Measurements from ENCODE around the gene DDO.

The DDO gene

DNA sequence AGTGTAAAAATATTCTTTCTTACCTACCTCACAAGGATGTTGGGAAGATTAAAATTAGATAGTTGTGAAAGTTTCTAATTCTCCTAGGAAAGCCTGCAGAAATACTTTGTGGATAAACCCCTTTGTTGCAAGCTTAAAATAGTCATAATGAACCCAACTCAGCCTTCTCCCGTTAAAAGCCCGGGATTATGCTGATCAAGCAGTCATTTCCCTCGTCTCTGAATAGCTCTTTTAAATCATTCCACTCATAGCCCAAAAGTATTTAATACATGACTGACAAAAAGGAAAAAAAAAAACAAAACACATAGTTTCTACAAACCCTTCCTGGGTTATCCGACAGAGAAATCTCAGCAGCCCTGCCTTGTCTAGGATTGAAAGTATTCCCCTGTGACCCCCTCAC is 46.3 kb downstream of the DDO start:
- no peak overlapping the region for H3K4me3 ChIP-seq (ENCODE audit: low read length)
- DNase-seq (ENCODE audit: low read depth): no peak
- TF ChIP-seq CTCF (conservative IDR thresholded peaks at IDR 0.05; ENCODE audit: low read length): no peak

DNA sequence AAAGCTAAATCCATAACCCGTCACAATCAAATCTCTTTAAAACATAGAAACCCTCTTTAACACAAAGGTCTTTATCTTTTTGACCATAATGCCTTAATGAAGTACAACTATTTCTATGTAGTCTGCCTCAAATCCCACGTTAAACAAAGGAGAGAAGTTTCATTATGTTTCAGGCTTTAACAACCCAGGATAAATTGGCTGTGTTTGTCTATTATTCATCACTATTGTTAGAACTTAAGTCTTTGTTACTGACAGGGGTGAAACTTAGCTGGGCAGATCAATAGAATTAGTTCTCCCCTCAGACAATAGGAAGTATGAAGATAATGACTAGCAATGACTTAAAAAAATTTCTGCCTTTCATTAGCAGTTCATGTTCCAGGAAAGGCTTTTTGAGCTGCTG is 47.1 kb downstream of the DDO start:
- no peak overlapping the region for H3K4me3 ChIP-seq (ENCODE audit: low read length)
- DNase-seq (ENCODE audit: low read depth): no peak
- no peak for TF ChIP-seq CTCF (conservative IDR thresholded peaks at IDR 0.05; ENCODE audit: low read length)

- no peak overlapping the region for H3K4me3 ChIP-seq (ENCODE audit: low read length)
- no peak for TF ChIP-seq CTCF (conservative IDR thresholded peaks at IDR 0.05; ENCODE audit: low read length)
- DNase-seq (ENCODE audit: low read depth): no peak
Measured at GRCh38 chr6:110367825-110368224, 47.5 kb downstream of the DDO start.

DNA sequence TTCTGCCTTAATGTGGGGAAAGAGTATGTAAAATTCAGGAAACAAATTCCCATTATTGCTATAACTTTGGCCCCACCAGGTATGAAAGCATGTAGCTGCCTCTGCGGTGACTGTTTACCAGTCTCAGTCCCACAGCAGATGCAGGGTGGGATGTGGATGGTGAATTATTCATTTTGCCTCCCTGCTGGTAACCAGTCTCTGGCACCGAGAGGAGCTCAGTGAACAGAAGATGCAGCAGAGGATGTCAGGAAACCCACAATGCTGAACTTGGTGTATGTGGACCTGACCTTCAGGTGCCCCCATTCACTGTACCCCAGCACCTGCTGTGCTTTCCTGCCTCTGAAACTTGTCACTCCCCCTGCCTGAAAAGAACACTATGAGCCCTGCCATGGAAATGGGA is 48.4 kb downstream of the DDO start:
- DNase-seq (ENCODE audit: low read depth): no peak
- no peak for TF ChIP-seq CTCF (conservative IDR thresholded peaks at IDR 0.05; ENCODE audit: low read length)
- no peak overlapping the region for H3K4me3 ChIP-seq (ENCODE audit: low read length)

DNA sequence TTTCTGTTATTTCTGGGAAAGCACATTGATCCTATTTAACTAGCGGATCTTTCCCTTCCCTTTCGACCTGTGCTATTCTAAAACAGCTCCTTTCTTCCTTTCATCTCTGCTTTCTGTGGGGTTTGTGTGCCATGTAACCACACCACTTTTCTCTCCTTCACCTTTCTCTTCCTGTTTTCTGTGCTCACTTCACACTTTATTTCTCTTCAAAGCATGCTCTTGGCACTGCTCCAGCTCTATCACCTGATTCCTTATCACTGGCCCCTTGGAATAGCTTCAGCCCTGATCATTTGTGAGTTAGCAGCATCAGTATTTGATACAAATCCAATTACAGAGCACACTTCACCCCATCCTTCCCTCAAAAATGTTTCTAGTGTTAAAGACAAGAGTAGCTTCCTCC is 49.1 kb downstream of the DDO start:
- no peak overlapping the region for H3K4me3 ChIP-seq (ENCODE audit: low read length)
- DNase-seq (ENCODE audit: low read depth): no peak
- TF ChIP-seq CTCF (conservative IDR thresholded peaks at IDR 0.05; ENCODE audit: low read length): no peak

GRCh38 chr6:110364364-110365105 is 50.8 kb downstream of the DDO start:
- no peak for TF ChIP-seq CTCF (conservative IDR thresholded peaks at IDR 0.05; ENCODE audit: low read length)
- H3K4me3 ChIP-seq (ENCODE audit: low read length): no peak overlapping the region
- no peak for DNase-seq (ENCODE audit: low read depth)

DNA sequence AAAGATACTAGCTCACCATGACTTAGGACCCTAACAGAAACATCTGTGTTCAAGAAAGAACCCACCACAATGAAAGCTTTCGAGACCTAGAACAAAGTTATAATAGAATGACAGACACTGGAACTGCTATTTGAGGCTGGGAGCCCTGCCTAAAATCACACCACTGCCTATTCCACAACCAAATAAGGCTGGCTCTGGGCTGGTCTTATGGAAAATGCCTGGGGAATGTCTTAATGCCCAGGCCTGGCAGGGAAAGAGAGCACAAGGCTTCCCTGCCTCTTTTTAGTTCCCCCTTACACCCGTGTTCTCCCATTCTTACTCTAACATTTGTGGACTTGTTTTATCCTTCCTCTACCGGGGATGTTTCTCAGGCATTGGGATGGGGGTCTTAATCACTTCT is 51.6 kb downstream of the DDO start:
- no peak for DNase-seq (ENCODE audit: low read depth)
- no peak overlapping the region for H3K4me3 ChIP-seq (ENCODE audit: low read length)
- TF ChIP-seq CTCF (conservative IDR thresholded peaks at IDR 0.05; ENCODE audit: low read length): no peak
